Ectodermal cell (in vitro differentiated cells): Measurements from ENCODE around the gene NUAK1.

Experiments used
- H3K27ac ChIP-seq: 2 replicates; pipeline ENCODE4 v1.7.0; 2013; ENCODE audit warnings: mild to moderate bottlenecking, low read depth, low read length; ENCODE audit not compliant: insufficient read depth, poor library complexity, severe bottlenecking
- H3K27me3 ChIP-seq: 2 replicates; pipeline ENCODE4 v1.7.0; 2013; ENCODE audit warnings: mild to moderate bottlenecking, low read length; ENCODE audit not compliant: insufficient read depth, control insufficient read depth, poor library complexity, severe bottlenecking
- H3K36me3 ChIP-seq: one replicate; pipeline ENCODE4 v1.7.0; 2013; ENCODE audit warnings: low read length; ENCODE audit not compliant: control insufficient read depth, insufficient read depth
- H3K4me1 ChIP-seq: one replicate; pipeline ENCODE4 v1.7.0; 2013; ENCODE audit warnings: low read length; ENCODE audit not compliant: control insufficient read depth, insufficient read depth
- H3K4me3 ChIP-seq: 2 replicates; pipeline ENCODE4 v1.7.0; 2013; ENCODE audit warnings: low read depth, low read length, control low read depth; ENCODE audit not compliant: insufficient read depth
- H3K9me3 ChIP-seq: 2 replicates; pipeline ENCODE4 v1.7.0; 2013; ENCODE audit warnings: mild to moderate bottlenecking, low read length, moderate library complexity; ENCODE audit not compliant: control insufficient read depth
- WGBS, 2 experiments: methylation state at CpG; one replicate each; pipeline ENCODE4 v1.1.7; 2013; ENCODE audit warnings: missing lambda C conversion rate in 2 of 2; 5-methylcytosine and 5-hydroxymethylcytosine counted together

The NUAK1 gene

DNA sequence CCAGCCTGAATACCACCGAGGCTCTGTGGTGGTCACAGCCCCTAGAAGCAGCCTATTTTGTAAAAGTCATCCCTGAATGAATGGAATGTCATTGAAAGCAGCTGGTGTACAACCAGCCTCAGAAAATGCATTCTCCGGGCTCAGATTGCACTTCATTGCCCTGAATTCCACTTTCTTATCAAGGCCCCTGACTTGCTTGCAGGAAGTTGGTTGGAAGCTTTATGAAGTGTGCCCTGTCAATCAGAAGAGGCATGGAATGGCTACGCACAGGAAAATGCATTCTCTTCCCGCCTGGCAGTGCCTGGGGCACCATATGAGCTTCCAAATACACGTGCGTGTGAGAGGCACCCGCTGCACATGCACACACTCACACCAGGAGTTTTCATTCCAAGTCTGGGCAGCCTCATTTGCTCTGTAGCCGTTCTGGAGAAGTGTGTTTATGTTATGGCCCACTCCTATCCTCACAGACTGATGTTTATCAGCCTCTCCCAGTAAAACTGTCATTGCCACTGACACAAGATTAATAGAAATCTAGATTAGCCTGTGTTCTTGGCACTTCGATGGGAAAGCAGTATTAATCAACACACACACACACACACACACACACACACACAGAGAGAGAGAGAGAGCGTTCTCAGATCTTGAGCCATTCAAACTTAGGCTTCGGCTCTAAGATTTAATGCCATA is 63.9 kb downstream of the NUAK1 start:
- Histone ChIP-seq H3K4me1 (peaks cover 21% of the 10 kb centered on the region), H3K27ac (no peak overlapping the region), H3K36me3 (peaks cover 13% of the 10 kb centered on the region), H3K9me3 (no peaks in the 10 kb centered on the region), H3K27me3 (no peaks in the 10 kb centered on the region), H3K4me3 (no peak overlapping the region)
- 72 to 84% methylated on average over 9 to 11 of the region's 11 CpGs for WGBS, 2 experiments

GRCh38 chr12:106074361-106074705 is 64.4 kb downstream of the NUAK1 start:
- WGBS, 2 experiments = 81 to 97% methylated on average over 1 of the region's 1 CpG
- no peak overlapping the region for H3K27ac ChIP-seq

GRCh38 chr12:106073179-106073578 is 65.6 kb downstream of the NUAK1 start:
- Histone ChIP-seq H3K4me1 (peaks cover 10% of the 10 kb centered on the region), H3K36me3 (peaks cover 20% of the 10 kb centered on the region), H3K9me3 (no peaks in the 10 kb centered on the region), H3K27me3 (no peaks in the 10 kb centered on the region), H3K27ac (no peak overlapping the region), H3K4me3 (no peak overlapping the region)
- WGBS, 2 experiments = 94 to 98% methylated on average over 3 of the region's 3 CpGs

More at GRCh38 chr12:106074361-106074705, 64.4 kb downstream of the NUAK1 start:
- Histone ChIP-seq H3K36me3 (peaks cover 16% of the 10 kb centered on the region), H3K9me3 (no peaks in the 10 kb centered on the region), H3K4me1 (peaks cover 15% of the 10 kb centered on the region), H3K27me3 (no peaks in the 10 kb centered on the region), H3K4me3 (no peak overlapping the region)

- H3K4me1 ChIP-seq = peaks cover 10% of the 10 kb centered on the region
- 89 to 94% methylated on average over 2 of the region's 2 CpGs for WGBS, 2 experiments
Measured at GRCh38 chr12:106072751-106073150, 66.0 kb downstream of the NUAK1 start.

GRCh38 chr12:106071686-106072085 is 67.1 kb downstream of the NUAK1 start:
- Histone ChIP-seq H3K4me1 (peaks cover 10% of the 10 kb centered on the region), H3K4me3 (no peak overlapping the region), H3K27ac (no peak overlapping the region), H3K36me3 (peaks cover 35% of the 10 kb centered on the region), H3K9me3 (no peaks in the 10 kb centered on the region), H3K27me3 (no peaks in the 10 kb centered on the region)
- WGBS, 2 experiments = 95 to 96% methylated on average over 3 of the region's 4 CpGs

More at GRCh38 chr12:106072751-106073150, 66.0 kb downstream of the NUAK1 start:
- Histone ChIP-seq H3K27me3 (no peaks in the 10 kb centered on the region), H3K4me3 (no peak overlapping the region), H3K9me3 (no peaks in the 10 kb centered on the region), H3K36me3 (peaks cover 25% of the 10 kb centered on the region), H3K27ac (no peak overlapping the region)

GRCh38 chr12:106070611-106071010 is 68.1 kb downstream of the NUAK1 start:
- WGBS, 2 experiments = 93 to 98% methylated on average over 6 of the region's 6 CpGs
- Histone ChIP-seq H3K27me3 (no peaks in the 10 kb centered on the region), H3K27ac (no peak overlapping the region), H3K4me1 (peaks cover 10% of the 10 kb centered on the region), H3K9me3 (no peaks in the 10 kb centered on the region), H3K4me3 (no peak overlapping the region), H3K36me3 (peaks cover 44% of the 10 kb centered on the region)

GRCh38 chr12:106070147-106070546 is 68.6 kb downstream of the NUAK1 start:
- H3K4me1 ChIP-seq = peaks cover 7% of the 10 kb centered on the region
- no peaks in the 10 kb centered on the region for H3K9me3 ChIP-seq
- H3K27ac ChIP-seq = no peak overlapping the region
- H3K4me3 ChIP-seq = no peak overlapping the region
- WGBS, 2 experiments = 81 to 90% methylated on average over 1 of the region's 1 CpG
- peaks cover 47% of the 10 kb centered on the region for H3K36me3 ChIP-seq
- no peaks in the 10 kb centered on the region for H3K27me3 ChIP-seq

DNA sequence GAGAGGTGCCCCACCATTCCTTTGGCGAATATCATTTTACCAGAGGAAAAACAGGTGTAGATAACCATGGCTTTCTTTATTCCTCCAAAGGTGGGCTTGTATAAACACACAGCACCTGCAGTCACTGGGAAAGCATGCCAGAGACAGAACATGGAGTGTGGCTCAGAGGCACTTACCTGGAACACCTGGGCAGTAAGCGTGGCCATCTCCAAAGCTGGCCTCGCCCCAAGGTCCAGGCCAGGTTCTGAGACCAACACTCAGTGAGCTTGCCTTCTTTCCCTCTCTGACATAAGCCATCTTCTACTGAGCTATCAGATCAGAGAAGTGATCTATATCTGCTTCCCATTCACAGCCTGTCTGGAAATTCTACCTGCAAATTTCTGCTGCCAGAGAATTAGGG is 70.5 kb downstream of the NUAK1 start:
- no peaks in the 10 kb centered on the region for H3K9me3 ChIP-seq
- no peak overlapping the region for H3K4me3 ChIP-seq
- no peaks in the 10 kb centered on the region for H3K27me3 ChIP-seq
- peaks cover 47% of the 10 kb centered on the region for H3K36me3 ChIP-seq
- H3K27ac ChIP-seq = no peak overlapping the region
- no peaks in the 10 kb centered on the region for H3K4me1 ChIP-seq
- WGBS, 2 experiments = 90 to 96% methylated on average over 3 of the region's 3 CpGs

- Histone ChIP-seq H3K27me3 (no peaks in the 10 kb centered on the region), H3K9me3 (no peaks in the 10 kb centered on the region), H3K27ac (no peak overlapping the region), H3K4me3 (no peak overlapping the region), H3K36me3 (peaks cover 47% of the 10 kb centered on the region), H3K4me1 (no peaks in the 10 kb centered on the region)
- 95 to 96% methylated on average over 15 of the region's 15 CpGs for WGBS, 2 experiments
Measured at GRCh38 chr12:106067606-106068205, 71.0 kb downstream of the NUAK1 start.

DNA sequence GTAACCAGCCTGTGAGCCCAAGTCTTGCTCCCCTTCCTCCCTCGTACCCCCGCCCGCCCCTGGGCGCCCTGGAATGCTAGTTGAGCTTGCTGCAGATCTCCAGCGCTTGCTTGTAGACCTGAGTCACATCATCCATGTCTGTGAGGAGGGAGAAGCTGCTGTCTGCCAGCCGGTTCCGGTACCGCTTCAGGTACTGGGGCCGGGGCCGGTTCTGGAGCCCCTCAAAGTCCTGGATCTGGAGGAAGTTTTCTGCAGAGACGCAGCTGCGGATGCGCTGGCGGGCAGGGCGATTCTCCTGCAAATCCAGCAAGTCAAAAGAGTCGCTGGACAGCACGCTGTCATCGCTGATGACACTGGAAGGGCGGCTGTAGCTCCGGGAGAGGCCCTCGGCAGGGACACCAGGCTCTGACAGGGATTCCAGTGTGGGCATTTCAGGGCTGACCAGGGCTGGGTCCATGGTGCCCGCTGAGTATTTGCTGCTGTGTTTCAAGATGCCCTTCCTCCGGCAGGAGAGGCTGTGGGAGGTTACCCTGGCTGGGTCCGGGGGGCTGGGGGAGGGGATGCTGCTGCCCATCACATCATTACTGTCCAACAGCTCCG is 71.9 kb downstream of the NUAK1 start:
- WGBS, 2 experiments = 95% methylated on average over 25 of the region's 25 CpGs
- Histone ChIP-seq H3K4me1 (no peaks in the 10 kb centered on the region), H3K27ac (no peak overlapping the region), H3K36me3 (peaks cover 47% of the 10 kb centered on the region), H3K27me3 (no peaks in the 10 kb centered on the region), H3K4me3 (no peak overlapping the region), H3K9me3 (no peaks in the 10 kb centered on the region)
